ENCODE results near the gene DAND5. TPM values are rescaled to one million over a fixed set of nuclear protein-coding genes. Genes with fewer than 3 reads are reported as not detected.

The DAND5 gene, protein sequence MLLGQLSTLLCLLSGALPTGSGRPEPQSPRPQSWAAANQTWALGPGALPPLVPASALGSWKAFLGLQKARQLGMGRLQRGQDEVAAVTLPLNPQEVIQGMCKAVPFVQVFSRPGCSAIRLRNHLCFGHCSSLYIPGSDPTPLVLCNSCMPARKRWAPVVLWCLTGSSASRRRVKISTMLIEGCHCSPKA
- total RNA-seq, result 10 to 100 TPM in 5 of 10 donors, 1 to 10 TPM in 5; 7.3 to 14.4 (median 10.1) TPM
- polyA plus RNA-seq, result 1 to 10 TPM in 1 of 2 donors, under 1 TPM in 1; 0.71 to 4.2 TPM
- long read RNA-seq, donor 1, transcript DAND5-201 (2 exons, 1,877 nt), result major isoform, 9 of 10 reads
- long read RNA-seq, donor 1, partial matches to known transcripts, result 0 of 10 reads
- long read RNA-seq, donor 1, other reads (novel, unspliced or antisense), result 1 of 10 reads
- long read RNA-seq, donor 2, transcript DAND5-201 (2 exons, 1,877 nt), result major isoform, 14 of 16 reads
- long read RNA-seq, donor 2, partial matches to known transcripts, result 0 of 16 reads
- long read RNA-seq, donor 2, other reads (novel, unspliced or antisense), result 2 of 16 reads
- long read RNA-seq, donor 3, transcript DAND5-201 (2 exons, 1,877 nt), result major isoform, 16 of 17 reads
- long read RNA-seq, donor 3, partial matches to known transcripts, result 0 of 17 reads
- long read RNA-seq, donor 3, other reads (novel, unspliced or antisense), result 1 of 17 reads

DNA sequence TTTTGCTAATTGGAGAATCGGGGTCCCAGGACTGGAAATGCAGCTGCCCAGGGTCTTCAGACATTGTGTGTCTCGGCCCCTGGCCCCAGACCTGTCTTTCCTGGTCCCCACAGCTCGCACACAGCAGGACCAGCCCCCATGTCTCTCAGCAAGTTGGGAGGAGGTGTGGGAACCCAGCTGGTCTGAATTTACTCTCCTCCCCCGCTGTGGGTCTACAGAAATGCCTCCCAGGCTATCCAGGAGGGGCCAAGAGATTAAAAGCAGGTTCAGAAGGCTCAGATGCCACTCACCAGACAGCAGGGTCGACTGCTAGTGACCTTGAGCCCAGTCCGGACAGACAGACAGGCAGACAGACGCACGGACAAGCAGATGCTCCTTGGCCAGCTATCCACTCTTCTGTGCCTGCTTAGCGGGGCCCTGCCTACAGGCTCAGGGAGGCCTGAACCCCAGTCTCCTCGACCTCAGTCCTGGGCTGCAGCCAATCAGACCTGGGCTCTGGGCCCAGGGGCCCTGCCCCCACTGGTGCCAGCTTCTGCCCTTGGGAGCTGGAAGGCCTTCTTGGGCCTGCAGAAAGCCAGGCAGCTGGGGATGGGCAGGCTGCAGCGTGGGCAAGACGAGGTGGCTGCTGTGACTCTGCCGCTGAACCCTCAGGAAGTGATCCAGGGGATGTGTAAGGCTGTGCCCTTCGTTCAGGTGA is at the start of gene DAND5:
TSS of gene DAND5 (plus strand) at position 285 of the 697 bp plus-strand sequence. CDS start at position 370, 85 bp downstream.
- no peaks in the 10 kb centered on the region for H3K36me3 ChIP-seq
- TF ChIP-seq, protein P1, sequence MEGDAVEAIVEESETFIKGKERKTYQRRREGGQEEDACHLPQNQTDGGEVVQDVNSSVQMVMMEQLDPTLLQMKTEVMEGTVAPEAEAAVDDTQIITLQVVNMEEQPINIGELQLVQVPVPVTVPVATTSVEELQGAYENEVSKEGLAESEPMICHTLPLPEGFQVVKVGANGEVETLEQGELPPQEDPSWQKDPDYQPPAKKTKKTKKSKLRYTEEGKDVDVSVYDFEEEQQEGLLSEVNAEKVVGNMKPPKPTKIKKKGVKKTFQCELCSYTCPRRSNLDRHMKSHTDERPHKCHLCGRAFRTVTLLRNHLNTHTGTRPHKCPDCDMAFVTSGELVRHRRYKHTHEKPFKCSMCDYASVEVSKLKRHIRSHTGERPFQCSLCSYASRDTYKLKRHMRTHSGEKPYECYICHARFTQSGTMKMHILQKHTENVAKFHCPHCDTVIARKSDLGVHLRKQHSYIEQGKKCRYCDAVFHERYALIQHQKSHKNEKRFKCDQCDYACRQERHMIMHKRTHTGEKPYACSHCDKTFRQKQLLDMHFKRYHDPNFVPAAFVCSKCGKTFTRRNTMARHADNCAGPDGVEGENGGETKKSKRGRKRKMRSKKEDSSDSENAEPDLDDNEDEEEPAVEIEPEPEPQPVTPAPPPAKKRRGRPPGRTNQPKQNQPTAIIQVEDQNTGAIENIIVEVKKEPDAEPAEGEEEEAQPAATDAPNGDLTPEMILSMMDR (IDR thresholded peaks at IDR 0.05), result no peak
- WGBS, 2 donors, result 38 to 44% methylated on average over 14 of the region's 14 CpGs
- H3K4me3 ChIP-seq, result peak within 1 kb of the TSS in 5 of 10 donors; percentile 15 to 26 (median 17)
- peak within 1 kb of the TSS; percentile 56 to 87 (median 80) for H3K27ac ChIP-seq
- H3K9me3 ChIP-seq, result no peaks in the 10 kb centered on the region
- H3K4me1 ChIP-seq, result peaks cover 0 to 22% (median 7%) of the 10 kb centered on the region in 9 donors
- intact Hi-C loops (cut with DNase I), result loop anchor here in 2 of 10 donors (10.0 kb wide), 1 partner anchor 85 kb away; the partner anchor contains the start of genes DNASE2 (in 2 of the 2) and KLF1 (in 2 of the 2)
- ATAC-seq (peak; percentile 40 to 82 (median 70)), DNase-seq (peak; percentile 63 to 68)
- H3K27me3 ChIP-seq, result no peaks in the 10 kb centered on the region

DNA sequence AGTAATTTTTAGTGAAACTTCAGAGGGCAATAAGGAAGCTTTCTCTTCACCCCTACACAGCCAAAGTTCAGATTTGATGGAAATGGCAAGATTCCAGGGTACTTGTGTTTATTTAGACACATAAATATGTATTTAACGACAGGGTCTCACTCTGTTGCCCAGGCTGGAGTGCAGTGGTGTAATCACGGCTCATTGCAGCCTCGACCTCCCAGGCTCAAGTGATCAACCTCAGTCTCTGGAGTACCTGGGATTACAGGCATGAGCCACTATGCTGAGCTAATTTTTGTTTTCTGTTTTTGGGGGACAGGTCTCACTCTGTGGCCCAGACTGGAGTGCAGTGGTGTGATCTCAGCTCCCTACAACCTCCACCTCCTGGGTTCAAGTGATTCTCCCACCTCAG is 48.3 kb upstream of the DAND5 start:
- Histone ChIP-seq H3K9me3 (no peaks in the 10 kb centered on the region), H3K4me3 (no peak overlapping the region), H3K27ac (no peak overlapping the region), H3K27me3 (no peaks in the 10 kb centered on the region), H3K4me1 (peaks cover 0 to 12% (median 5%) of the 10 kb centered on the region in 9 donors), H3K36me3 (peaks cover 0 to 45% (median 33%) of the 10 kb centered on the region in 9 donors)
- intact Hi-C loops (cut with DNase I), result no loop called here
- WGBS, 2 donors, result 67 to 69% methylated on average over 3 of the region's 3 CpGs
- no peak for DNase-seq
- TF ChIP-seq, protein P1 (IDR thresholded peaks at IDR 0.05), result no peak
- no peak for ATAC-seq

DNA sequence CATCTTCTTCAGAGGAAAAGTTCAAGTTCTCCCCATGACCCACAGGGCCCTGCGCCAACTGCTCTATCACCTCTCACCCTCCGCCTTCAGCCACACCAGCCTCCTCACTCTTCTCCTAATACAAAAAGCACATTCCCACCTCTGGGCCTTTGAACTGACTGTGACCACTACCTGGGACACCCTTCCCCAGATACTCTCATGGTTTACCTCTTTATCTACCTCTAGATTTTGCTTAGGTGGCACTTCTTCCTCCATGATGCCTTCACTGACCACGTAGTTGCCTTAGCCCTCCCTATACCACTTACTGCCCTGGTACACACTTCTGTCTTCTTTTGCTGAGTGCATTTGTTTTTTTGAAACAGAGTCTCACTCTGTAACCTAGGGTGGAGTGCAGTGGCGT is 46.4 kb upstream of the DAND5 start:
- Histone ChIP-seq H3K27ac (no peak overlapping the region), H3K4me3 (no peak overlapping the region), H3K4me1 (peaks cover 0 to 12% (median 5%) of the 10 kb centered on the region in 9 donors), H3K9me3 (no peaks in the 10 kb centered on the region), H3K36me3 (peaks cover 0 to 64% (median 52%) of the 10 kb centered on the region in 9 donors), H3K27me3 (no peaks in the 10 kb centered on the region)
- TF ChIP-seq, protein P1 (IDR thresholded peaks at IDR 0.05), result no peak
- no peak for DNase-seq
- 94 to 97% methylated on average over 4 of the region's 4 CpGs for WGBS, 2 donors
- ATAC-seq, result no peak
- intact Hi-C loops (cut with DNase I), result no loop called here
